PFSK-1 (cell line): Measurements from ENCODE around the gene CDK19.

Source experiments
- FOXP2 ChIP-seq: optimal IDR thresholded peaks from 2 replicates; pipeline ENCODE3; 2011; ENCODE audit warnings: borderline replicate concordance, control low read depth, inconsistent platforms; ENCODE audit not compliant: insufficient read depth; ENCODE audit errors: extremely low read length, extremely low read depth
- POLR2AphosphoS5 ChIP-seq: IDR thresholded peaks from 2 replicates; pipeline ENCODE4 v1.6.1; 2012; ENCODE audit warnings: low read depth, mild to moderate bottlenecking, control low read depth, low read length, moderate library complexity
- SIN3A ChIP-seq: IDR thresholded peaks from 2 replicates; pipeline ENCODE4 v1.6.1; 2012; ENCODE audit warnings: mild to moderate bottlenecking, low read length, moderate library complexity, borderline replicate concordance; ENCODE audit not compliant: insufficient read depth
- TAF1 ChIP-seq: IDR thresholded peaks from 2 replicates; pipeline ENCODE4 v1.6.1; 2012; ENCODE audit warnings: low read length, control low read depth, borderline replicate concordance; ENCODE audit not compliant: insufficient read depth
- TF ChIP-seq, protein P1 (sequence below), 2 experiments: IDR thresholded peaks; 2 replicates each; pipeline versions ENCODE4 v1.6.1 to v1.8.0; 2011 to 2012; ENCODE audit warnings: low read depth in 2 of 2, low read length in 2 of 2, control low read depth in 1 of 2, inconsistent platforms in 1 of 2, mild to moderate bottlenecking in 1 of 2, moderate library complexity in 1 of 2; ENCODE audit not compliant: insufficient read depth in 1 of 2

Gene CDK19

DNA sequence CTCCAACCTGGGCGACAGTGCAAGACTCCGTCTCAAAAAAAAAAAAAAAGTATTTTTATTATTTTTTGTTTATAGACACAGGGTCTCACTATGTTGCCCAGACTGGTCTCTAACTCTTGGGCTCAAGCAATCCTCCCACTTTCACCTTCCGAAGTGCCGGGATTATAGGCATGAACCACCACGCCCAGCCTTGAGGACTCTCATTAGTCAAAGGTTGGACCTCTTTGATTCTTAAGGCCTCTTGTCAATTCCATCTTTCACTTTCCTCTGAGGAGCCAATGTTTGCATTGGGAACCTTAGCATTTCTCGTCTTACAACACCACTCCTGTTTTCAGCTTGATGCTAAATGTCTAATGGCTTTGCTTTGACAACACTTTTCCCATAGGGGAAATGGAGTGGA, 16.1 kb upstream of the CDK19 start:
- TF ChIP-seq, protein P1, sequence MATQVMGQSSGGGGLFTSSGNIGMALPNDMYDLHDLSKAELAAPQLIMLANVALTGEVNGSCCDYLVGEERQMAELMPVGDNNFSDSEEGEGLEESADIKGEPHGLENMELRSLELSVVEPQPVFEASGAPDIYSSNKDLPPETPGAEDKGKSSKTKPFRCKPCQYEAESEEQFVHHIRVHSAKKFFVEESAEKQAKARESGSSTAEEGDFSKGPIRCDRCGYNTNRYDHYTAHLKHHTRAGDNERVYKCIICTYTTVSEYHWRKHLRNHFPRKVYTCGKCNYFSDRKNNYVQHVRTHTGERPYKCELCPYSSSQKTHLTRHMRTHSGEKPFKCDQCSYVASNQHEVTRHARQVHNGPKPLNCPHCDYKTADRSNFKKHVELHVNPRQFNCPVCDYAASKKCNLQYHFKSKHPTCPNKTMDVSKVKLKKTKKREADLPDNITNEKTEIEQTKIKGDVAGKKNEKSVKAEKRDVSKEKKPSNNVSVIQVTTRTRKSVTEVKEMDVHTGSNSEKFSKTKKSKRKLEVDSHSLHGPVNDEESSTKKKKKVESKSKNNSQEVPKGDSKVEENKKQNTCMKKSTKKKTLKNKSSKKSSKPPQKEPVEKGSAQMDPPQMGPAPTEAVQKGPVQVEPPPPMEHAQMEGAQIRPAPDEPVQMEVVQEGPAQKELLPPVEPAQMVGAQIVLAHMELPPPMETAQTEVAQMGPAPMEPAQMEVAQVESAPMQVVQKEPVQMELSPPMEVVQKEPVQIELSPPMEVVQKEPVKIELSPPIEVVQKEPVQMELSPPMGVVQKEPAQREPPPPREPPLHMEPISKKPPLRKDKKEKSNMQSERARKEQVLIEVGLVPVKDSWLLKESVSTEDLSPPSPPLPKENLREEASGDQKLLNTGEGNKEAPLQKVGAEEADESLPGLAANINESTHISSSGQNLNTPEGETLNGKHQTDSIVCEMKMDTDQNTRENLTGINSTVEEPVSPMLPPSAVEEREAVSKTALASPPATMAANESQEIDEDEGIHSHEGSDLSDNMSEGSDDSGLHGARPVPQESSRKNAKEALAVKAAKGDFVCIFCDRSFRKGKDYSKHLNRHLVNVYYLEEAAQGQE (IDR thresholded peaks at IDR 0.05; ENCODE audit: insufficient read depth in 1 of 2, low read depth in 2 of 2, low read length in 2 of 2) = no peak
- TF ChIP-seq POLR2AphosphoS5 (no peak), SIN3A (no peak), FOXP2 (no peak), TAF1 (no peak)

DNA sequence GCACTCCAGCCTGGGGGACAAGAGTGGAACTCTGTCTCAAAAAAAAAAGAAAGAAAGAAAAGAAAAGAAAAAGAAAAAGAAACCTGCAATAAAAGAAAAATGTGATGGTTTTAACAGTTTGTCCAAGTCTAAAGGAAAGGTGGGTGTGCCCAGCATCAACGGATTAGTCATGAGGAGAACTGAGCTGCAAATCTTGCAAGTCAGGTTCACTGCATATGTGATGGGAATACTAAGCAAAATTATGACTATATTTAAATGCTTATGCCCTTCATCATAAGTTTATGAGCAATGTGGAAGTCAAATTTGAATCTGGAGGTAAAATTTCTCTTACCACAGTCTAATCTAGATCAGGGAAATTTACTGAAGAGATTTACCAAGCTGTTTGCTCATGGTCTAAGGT, 13.1 kb upstream of the CDK19 start:
- TF ChIP-seq, protein P1 (IDR thresholded peaks at IDR 0.05; ENCODE audit: insufficient read depth in 1 of 2, low read depth in 2 of 2, low read length in 2 of 2) = no peak
- TF ChIP-seq POLR2AphosphoS5 = no peak

DNA sequence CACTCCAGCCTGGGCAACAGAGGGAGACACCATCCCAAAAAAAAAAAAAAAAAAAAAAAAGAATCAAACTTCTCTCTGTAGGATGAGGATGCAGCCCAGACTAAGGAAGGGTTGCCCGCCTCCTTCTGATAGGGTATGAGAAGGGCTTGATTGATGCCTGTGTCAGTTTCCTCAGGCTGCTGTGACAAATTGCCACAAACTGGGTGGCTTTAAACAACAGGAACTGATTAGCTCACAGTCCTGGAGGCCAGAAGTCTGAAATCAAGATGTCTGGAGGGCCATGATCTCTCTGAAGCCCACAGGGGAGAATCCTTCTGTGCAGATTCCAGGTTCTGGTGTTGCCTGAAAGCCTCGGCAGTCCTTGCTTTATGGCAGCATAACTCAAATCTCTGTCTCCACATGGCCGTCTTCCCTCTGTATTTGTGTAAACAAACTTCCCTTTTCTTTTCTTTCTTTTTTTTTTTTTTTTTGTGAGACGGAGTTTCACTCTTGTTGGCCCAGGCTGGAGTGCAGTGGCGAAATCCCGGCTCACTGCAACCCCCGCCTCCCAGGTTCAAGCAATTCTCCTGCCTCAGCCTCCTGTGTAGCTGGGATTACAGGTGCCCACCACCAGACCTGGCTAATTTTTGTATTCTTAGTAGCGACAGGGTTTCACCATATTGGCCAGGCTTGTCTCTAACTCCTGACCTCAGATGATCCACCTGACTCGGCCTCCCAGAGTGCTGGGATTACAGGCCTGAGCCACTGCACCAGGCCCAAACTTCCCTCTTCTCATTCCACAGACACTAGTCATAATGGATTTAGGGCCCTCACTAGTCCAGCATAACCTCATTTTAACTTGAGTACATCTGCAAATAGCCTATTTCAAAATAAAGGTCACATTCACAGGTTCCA, 11.2 kb upstream of the CDK19 start:
- no peak for TF ChIP-seq TAF1
- no peak for TF ChIP-seq FOXP2
- no peak for TF ChIP-seq SIN3A
- TF ChIP-seq POLR2AphosphoS5 = no peak
- TF ChIP-seq, protein P1 (IDR thresholded peaks at IDR 0.05; ENCODE audit: insufficient read depth in 1 of 2, low read depth in 2 of 2, low read length in 2 of 2) = no peak

DNA sequence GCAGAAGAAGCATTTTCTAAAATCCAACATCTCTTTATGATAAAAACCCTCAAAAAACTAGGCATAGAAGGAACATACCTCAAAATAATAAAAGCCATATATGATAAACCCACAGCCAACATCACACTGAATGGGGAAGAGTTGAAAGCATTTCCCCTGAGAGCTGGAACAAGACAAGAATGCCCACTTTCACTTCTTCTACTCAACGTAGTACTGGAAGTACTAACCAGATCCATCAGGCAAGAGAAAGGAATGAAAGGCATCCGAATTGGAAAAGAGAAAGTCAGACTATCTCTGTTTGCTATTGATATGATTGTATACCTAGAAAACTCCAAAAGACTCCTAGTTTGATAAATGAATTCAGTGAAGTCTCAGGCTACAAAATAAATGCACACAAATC, 7.9 kb upstream of the CDK19 start:
- no peak for TF ChIP-seq TAF1

DNA sequence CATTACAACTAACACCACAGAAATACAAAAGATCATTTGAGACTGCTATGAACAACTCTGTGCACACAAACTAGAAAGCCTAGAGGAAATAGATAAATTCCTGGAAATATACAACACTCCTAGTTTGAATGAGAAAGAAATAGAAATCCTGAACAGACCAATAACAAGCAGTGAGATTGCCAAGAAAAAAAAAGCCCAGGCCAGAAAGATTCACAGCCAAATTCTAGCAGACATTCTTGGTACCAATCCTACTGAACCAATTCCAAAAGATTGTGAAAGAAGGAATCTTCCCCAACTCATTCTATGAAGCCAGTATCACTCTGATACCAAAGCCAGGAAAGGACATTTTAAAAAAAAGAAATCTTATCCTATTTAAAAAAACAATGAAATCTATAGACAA, 7.0 kb upstream of the CDK19 start:
- no peak for TF ChIP-seq POLR2AphosphoS5
- no peak for TF ChIP-seq SIN3A
- TF ChIP-seq TAF1 = no peak
- no peak for TF ChIP-seq FOXP2
- TF ChIP-seq, protein P1 (IDR thresholded peaks at IDR 0.05; ENCODE audit: insufficient read depth in 1 of 2, low read depth in 2 of 2, low read length in 2 of 2) = no peak
